GM21515 (cell line): ENCODE measurements around the gene OR13C4.
"Not testable (repeated sequence)": the region's sequence is repeated elsewhere in the genome, so short reads cannot be mapped to it uniquely, and the experiment has no call there.

Experiments used
- ATAC-seq: cut with Tn5 transposase; IDR thresholded peaks from one replicate; pipeline ENCODE4 v1.9.1; 2021; ENCODE audit not compliant: unreplicated experiment

Gene OR13C4

DNA sequence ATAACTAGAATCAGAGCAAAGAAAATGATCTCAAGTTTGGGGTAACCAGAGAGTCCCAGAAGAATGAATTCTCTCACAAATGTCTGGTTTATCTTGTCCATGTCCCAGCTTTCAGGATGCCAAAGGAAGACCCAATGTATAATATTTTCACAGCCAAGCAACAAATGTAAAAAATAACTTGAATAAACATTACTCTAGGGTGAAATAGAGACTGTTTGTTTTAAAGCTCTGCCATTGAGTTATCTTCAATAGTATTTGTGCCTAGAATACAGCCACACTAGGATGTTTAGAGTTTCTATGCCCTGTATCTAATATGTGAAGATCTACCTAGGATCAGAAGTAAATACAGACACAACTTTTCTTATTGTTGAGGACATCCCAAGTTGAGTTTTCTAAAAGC is at the start of gene OR13C4:
OR13C4 (minus strand) TSS at position 101 of the 400 bp plus-strand sequence; CDS start at position 101, 0 bp downstream.
- ATAC-seq: no peak

DNA sequence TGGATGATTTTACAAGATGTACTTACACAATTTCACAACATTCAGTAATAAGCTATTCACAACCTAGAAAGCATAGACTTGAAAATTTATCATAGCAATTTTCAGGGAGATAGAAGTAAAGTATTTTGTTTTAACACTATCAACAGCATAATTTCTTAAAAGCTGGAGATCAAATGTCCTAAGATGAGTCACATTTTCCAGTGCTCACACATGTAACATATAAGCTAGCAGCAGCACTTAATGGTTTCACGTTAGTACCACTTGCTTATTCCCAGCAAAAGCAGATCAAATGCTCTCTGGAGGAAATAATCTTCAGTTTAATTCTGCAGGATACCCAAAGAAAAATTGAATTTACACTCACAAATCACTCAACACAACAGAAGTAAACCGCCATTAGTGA is 48.4 kb upstream of the OR13C4 start:
- ATAC-seq: no peak

DNA sequence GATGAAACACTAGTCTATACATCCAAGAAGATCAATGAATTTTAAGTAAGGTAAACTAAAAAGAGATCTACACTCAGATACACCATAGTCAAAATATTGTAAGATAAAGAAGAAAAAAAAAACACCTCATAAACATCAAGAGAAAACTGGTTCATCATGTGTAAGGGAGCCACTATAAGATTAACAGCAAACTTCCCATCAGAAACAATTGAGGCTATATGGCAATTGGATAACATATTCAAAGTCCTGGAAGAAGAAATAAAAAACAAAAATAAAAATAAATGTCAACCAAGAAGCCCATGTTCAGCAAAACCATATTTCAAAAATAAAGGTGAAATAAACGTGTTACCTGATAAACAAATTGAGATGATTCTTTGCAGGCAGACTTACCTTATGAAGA is 45.6 kb upstream of the OR13C4 start:
- no peak for ATAC-seq

DNA sequence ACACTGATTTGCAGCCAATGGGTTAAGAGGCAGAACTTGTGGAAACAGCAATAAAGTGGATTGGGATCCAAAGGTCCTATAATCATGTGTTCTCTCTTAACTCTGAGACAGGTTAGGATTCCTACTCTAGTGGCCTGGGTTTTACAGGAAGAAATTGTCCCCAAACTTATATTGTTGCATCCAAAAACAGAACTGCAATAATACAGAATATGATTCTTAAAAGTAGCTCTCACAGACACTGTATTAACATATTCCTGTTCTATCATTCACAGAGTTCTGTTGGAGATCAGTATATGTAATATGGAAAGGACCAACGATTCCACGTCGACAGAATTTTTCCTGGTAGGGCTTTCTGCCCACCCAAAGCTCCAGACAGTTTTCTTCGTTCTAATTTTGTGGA is 41.9 kb upstream of the OR13C4 start, which contains the start of gene OR13C8:
OR13C8 (plus strand) TSS at position 301 of the 400 bp plus-strand sequence; CDS start at position 301, 0 bp downstream.
- ATAC-seq: no peak

DNA sequence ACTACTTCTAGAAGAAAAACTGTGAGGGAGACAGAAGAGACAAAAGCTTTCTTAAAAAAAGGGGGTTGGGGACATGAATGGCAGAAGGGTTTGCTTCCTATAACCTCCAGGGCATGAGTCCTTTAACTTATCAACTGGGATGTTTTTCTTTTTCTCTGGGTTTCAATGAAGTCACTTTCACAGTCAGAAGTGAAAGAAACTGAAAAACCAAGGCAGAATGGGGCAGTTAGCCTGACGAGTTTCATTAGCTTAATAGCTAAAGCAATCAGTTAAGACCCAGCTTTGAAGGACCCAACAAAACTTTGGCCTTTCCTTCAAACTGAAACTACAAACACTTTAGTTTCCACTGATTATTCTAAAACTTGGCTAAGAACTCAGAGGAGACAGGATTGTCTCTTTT is 37.3 kb upstream of the OR13C4 start:
- ATAC-seq: no peak

DNA sequence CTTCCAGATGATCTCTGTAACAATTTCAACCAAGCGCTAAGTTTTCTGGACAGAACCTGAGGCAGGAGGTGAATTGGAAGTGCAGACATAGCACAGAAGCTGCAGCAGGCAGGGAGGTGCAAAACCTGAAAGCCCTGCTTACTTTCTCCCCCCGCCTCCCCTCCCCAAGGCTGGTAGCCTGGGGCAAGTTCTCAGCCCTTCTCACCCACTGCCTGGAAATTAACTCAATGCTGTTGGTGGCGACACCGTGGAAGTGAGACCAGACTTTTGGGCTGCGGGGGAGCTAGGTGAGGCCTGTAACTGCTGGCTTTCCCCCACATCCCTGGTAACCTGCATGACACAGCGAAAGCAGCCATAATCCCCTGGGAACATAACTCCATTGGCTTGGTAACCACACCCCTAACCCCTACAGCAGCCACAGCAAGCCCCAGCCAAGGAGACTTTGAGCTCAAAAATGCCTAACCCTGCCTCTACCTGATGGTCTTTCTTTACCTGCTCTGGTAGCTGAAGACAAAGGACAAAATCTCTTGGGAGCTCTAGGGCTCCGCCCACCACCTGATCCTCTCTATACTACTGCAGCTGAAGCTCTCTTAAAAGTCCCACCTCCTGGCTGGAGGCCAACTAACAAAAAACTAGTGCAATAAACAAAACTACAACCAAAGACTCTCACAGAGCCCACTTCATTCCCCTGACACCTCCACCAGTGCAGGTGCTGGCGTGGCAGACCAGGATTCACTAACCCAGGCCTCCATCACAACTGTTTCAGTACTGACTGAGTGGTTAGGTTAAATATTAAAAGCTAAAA is 30.0 kb upstream of the OR13C4 start:
- ATAC-seq: no peak

DNA sequence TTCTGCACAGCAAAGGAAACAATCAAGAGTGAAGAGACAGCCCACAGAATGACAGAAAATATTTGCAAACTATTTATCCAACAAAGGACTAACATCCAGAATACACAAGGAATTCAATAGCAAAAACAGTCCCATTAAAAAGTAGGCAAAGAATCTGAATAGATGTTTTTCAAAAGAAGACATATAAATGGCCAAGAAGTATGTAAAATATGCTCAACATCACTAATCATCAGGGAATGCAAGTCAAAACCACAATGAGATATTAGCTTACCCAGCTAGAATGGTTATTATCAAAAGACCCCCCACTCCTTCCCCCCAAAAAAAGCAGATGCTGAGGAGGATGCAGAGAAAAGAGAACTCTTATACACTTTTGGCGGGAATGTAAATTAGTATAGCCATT is 28.5 kb upstream of the OR13C4 start:
- no peak for ATAC-seq

DNA sequence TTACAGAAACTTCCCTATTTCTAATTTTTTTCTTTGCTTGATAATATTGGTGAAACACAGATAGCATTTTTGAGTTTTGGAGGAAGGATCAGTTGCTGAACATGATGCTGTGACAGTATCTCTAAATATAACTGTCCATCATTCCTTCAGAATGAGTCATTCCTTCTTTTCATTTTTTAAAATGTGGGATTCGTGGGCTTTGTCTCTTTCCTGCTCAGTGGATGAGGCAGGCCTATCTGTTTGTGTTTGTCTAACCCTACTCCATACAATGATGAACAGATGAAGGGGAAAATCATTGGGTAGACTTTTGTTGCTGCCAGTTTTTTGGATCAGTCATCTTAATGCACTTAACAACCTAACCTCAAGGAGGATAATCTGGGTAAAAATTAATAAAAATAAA is 26.3 kb upstream of the OR13C4 start:
- no peak for ATAC-seq

DNA sequence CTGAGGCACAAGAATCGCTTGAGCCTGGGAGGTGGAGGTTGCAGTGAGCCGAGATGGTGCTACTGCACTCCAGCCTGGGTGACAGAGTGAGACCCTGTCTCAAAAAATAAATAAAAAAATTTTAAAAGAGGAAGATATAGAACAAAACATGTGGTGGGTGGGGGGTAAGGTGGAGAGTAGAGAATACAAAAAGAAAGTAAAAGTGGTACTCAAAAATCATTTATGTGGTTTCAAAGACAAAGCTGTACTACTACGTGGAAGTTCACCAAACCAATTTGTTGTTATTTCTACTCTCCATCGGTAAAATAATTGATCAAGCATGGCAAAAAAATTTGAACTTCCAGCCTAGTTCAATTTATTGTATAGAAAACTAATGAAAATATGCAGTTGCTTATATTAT is 17.6 kb upstream of the OR13C4 start:
- ATAC-seq: no peak

DNA sequence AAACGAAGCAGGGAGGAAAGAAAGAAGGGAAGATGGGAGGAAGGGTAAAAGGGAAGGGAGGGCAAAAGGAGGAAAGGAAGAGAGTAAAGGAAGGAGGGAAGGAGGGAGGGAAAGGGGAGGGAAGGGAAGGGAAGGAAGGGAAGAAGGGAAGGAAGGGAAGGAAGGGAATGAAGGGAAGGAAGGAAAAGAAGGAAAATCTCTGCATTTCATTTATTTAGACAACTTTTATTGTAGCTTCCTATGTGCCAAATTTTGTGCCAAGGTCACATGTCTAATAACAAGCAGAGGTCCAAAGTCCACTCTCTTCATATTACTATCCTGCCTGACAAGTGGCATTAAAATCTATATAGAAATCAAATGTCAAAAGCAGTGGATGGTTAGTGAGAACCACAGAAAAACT is 12.3 kb upstream of the OR13C4 start:
- ATAC-seq: no peak

DNA sequence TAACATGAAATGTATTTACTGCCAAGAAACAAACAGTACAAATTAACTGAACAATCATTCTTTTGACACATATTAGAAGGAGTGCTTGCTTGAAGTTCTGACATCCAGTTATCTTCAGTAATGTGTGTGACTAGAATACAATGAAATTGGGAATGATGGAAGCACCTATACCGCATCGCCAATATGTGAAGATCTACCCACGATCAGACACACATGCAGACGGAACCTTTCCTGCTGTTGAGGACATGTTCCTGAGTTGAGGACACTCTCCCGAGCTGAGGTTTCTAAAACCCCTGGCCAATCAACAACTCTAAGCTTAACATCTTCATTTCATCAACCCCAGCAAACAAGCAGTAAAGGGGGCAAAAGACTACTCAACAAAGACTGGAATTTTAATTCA is 9.7 kb upstream of the OR13C4 start, which contains the start of gene OR13C3:
OR13C3 (minus strand) TSS at position 101 of the 400 bp plus-strand sequence. CDS start 133 bp downstream, outside the sequence.
- ATAC-seq: no peak

DNA sequence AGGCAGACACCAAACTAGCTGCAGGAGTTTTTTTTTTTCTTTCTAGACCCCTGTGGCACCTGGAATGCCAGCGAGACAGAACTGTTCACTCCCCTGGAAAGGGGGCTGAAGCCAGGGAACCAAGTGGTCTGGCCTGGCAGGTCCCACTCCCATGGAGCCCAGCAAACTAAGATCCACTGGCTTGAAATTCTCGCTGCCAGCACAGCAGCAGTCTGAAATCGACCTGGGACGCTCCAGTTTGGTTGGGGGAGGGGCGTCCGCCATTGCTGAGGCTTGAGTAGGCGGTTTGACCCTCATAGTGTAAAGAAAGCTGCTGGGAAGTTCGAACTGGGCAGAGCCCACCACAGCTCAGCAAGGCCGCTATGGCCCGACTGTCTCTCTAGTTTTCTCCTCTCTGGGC is 6.8 kb downstream of the OR13C4 start:
- not testable (repeated sequence) for ATAC-seq

DNA sequence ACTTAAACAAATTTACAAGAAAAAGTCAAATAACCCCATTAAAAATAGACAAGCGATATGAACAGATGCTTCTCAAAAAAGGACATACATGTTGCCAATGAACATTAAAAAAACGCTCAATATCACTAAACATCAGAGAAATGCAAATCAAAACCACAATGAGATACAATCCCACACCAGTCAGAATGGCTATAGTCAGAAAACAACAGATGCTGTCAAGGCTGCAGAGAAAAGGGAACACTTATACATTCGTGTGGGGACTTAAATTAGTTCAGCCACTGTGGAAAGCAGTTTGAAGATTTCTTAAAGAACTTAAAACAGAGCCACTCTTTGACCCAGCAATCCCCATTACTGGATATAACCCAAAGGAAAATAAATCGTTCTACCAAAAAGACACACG is 12.1 kb downstream of the OR13C4 start:
- ATAC-seq: no peak

DNA sequence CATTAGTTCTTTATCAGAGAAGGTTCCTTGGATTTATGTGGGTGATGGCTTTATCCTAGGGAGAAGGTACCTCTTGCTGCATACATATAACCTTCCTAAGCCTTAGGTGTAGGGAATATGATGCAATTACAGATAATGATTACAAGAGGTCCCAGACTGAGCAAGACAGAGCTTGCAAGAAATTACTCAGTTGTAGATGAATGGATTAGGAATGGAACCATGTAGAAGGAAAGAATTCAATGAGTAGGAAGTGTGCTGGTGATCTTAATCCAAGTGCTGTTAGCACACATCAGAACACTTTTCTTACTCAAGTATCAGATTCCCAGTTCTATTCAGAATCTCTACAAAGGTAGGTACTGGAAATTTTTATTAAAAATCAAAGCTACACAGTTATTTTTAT is 20.4 kb downstream of the OR13C4 start:
- ATAC-seq: no peak

DNA sequence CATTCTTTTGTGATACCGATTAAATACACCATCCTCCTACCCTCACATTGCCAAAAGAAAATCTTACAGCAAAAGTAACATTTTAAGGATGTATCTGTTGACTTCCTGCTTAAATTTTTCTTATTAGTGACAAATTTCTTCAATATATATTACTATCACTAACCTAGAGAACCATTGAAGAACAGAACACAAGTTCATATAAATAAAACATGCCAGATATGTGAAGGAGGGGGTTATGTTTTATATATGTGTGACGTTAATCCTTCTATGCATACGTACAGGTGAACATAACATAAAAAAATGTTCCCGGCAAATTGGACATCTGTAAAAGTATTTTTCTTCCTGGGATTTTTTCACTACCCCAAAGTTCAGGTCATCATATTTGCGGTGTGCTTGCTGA is 23.0 kb downstream of the OR13C4 start, which contains the start of gene OR13F1:
OR13F1 (plus strand) TSS at position 301 of the 400 bp plus-strand sequence; CDS start at position 301, 0 bp downstream.
- no peak for ATAC-seq

DNA sequence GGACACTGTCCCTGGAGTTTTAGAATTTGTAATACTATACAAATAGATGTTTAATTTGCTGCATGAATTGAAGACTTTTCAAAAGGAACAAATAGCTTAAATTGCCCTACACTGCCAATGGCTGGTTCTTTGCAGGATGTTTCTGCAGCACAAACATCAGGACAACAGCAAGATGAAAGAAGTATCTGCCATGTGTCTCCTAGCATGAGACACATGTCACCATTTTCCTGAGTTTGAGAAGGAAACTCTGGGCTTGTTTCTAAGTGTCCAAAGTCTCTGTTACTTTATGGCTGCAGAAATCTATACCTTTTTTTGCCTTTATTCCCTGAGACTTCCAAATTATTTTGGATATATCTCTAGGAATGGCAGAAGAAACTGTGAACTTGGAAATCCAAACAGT is 23.6 kb downstream of the OR13C4 start:
- ATAC-seq: no peak

DNA sequence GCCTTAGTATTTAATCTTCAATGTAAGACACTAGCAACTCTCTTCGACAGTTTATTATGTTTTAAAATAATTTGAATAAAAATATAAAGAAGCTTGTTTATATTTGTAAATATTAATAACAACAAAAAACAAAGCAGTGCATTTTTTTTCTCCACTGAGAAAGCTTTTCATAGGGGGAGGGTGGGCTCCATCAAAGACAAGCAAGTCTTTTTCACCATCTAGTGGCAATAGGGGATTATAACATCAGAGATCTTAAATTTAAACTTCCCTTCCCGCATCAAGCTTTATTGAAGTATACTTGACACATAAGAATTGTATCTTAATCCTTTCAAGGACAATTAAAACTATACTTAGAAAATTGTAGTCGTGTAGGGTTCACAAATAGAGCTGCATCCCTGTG is 32.2 kb downstream of the OR13C4 start:
- no peak for ATAC-seq

DNA sequence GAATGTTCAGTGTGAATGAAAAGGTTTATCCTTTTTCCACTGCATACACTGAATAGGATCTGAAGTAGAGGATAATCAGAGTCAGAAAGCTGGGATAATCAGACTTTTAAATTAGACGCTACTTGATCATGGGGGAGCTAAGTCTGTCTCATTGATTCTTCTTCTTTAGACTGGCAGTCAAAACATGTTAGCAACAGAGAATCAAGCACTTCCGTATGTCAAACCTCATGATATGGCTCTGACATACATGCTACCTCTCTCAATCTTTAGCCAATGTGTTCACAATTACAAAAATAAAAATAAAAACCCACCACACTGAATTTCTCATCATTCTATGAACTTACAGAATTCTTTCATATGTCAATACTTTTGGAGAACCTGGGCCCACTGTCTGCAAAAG is 42.0 kb downstream of the OR13C4 start:
- ATAC-seq: no peak

DNA sequence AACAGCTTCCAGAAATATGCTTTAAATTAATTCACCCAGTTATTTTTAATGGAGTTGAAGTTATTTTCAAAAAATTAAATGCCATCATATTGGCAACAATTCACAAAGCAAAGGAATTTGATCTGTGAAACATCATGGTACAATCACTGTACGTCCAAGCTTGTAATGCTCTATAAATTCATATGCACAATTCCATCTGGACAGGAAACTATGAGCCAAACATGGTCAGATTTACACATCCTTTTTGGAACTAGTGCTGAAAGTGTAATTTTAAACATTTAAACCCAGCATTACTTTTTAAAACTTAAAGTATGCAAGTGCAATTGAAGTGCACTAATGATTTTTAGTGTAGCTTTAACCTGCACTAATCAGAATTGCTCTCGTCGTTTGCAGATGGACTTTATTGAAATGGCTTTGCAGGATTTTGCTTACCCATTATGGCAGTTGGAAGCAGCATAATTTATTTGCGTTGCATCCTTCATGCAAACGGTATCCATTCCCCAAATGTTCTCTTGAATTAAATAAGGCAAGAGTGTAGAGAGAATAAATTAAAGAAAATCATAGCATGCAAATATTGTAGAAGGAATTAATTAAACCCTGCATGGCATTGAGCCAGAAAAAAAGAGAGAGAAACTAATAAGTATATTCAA is 44.0 kb downstream of the OR13C4 start:
- no peak for ATAC-seq
